Endothelial cell of umbilical vein (primary cell): Measurements from ENCODE around the gene OR9G4. TPM values are rescaled to one million over a fixed set of nuclear protein-coding genes. Genes with fewer than 3 reads are reported as not detected.

Source experiments
- BruUV-seq: library from RNA; stranded (reverse); fragments of 400-500 nt; replicated peaks from 2 replicates; lab custom pipeline; 2021; lab: Mats Ljungman, UMichigan
- CTCF ChIA-PET: fragments of 300-600, 350-600 bp; sonication (Branson Sonifier 250); formaldehyde crosslinking; loops from one replicate; lab custom pipeline; 2021; ENCODE audit warnings: antibody characterized with exemption, inconsistent platforms; lab: Charles Lee
- POLR2A ChIA-PET: fragments of 300-600, 350-600 bp; sonication (Branson Sonifier 250); formaldehyde crosslinking; loops from one replicate; lab custom pipeline; 2021; ENCODE audit warnings: antibody characterized with exemption, inconsistent platforms; lab: Charles Lee
- DNase-seq: peaks from one replicate; pipeline ENCODE4 v3.0.0-alpha.2; 2011; ENCODE audit warnings: low read depth, low spot score
- FAIRE-seq: peaks from 2 replicates; lab custom pipeline; 2011; peaks lifted over from hg19 to GRCh38; lab: Jason Lieb, UNC
- H2AFZ ChIP-seq: 2 replicates; pipeline ENCODE4 v1.6.0; 2012; ENCODE audit warnings: low read depth, low read length, control low read depth, inconsistent platforms
- H3K27ac ChIP-seq: 2 replicates; pipeline ENCODE4 v1.5.1; 2011; ENCODE audit warnings: low read depth, mild to moderate bottlenecking, control low read depth, low read length, moderate library complexity; ENCODE audit not compliant: insufficient read depth
- H3K27me3 ChIP-seq, 2 experiments: 2 replicates each; pipeline versions ENCODE4 v1.6.0 to v1.6.1; 2011; ENCODE audit warnings: low read length in 2 of 2, mixed read lengths in 1 of 2; ENCODE audit not compliant: control insufficient read depth in 2 of 2, insufficient read depth in 2 of 2
- H3K36me3 ChIP-seq, 2 experiments: 2 replicates in 1 of 2; 3 replicates in 1 of 2; pipeline ENCODE4 v1.5.1; 2011; ENCODE audit warnings: low read length in 2 of 2, mild to moderate bottlenecking in 1 of 2, moderate library complexity in 1 of 2; ENCODE audit not compliant: control insufficient read depth in 2 of 2, insufficient read depth in 2 of 2; ENCODE audit errors: extremely low read depth in 1 of 2
- H3K4me1 ChIP-seq: 3 replicates; pipeline ENCODE4 v1.5.1; 2011; ENCODE audit warnings: mild to moderate bottlenecking, low read length; ENCODE audit not compliant: control insufficient read depth, insufficient read depth; ENCODE audit errors: extremely low read depth
- H3K4me2 ChIP-seq: 2 replicates; pipeline ENCODE4 v1.6.1; 2011; ENCODE audit warnings: low read length, control low read depth, mixed read lengths; ENCODE audit not compliant: insufficient read depth
- H3K4me3 ChIP-seq, 3 experiments: fragments of 200-600 bp in 1 of 3; sonication (generic), shearing (Covaris generic) in 1 of 3; replicated peaks in 1 of 3; 2 replicates each; pipeline ENCODE4 v1.5.1; 2011 to 2016; ENCODE audit warnings: control low read depth in 3 of 3, low read length in 3 of 3, mild to moderate bottlenecking in 2 of 3, inconsistent platforms in 1 of 3, low read depth in 1 of 3, moderate library complexity in 1 of 3; ENCODE audit not compliant: insufficient read depth in 1 of 3
- H3K79me2 ChIP-seq: 2 replicates; pipeline ENCODE4 v1.6.0; 2012; ENCODE audit warnings: low read length, inconsistent platforms; ENCODE audit not compliant: control insufficient read depth, insufficient read depth
- H3K9ac ChIP-seq: replicated peaks from 2 replicates; pipeline ENCODE3; 2011; ENCODE audit warnings: low read length, control low read depth; ENCODE audit not compliant: insufficient read depth; ENCODE audit errors: extremely low read depth
- H3K9me1 ChIP-seq: replicated peaks from 3 replicates; pipeline ENCODE4 v1.6.0; 2011; ENCODE audit warnings: mild to moderate bottlenecking, low read length; ENCODE audit not compliant: control insufficient read depth, insufficient read depth; ENCODE audit errors: extremely low read depth
- H3K9me3 ChIP-seq: replicated peaks from 2 replicates; pipeline ENCODE4 v1.5.1; 2012; ENCODE audit warnings: low read length, inconsistent platforms; ENCODE audit not compliant: control insufficient read depth, insufficient read depth
- H4K20me1 ChIP-seq: replicated peaks from 2 replicates; pipeline ENCODE3; 2011; ENCODE audit warnings: mild to moderate bottlenecking, low read length; ENCODE audit not compliant: control insufficient read depth, insufficient read depth; ENCODE audit errors: extremely low read depth
- EZH2 ChIP-seq: IDR thresholded peaks from 2 replicates; pipeline ENCODE4 v1.6.1; 2012; ENCODE audit warnings: borderline replicate concordance, low read depth, mild to moderate bottlenecking, moderate library complexity, low read length, inconsistent platforms; ENCODE audit not compliant: severe bottlenecking
- FOS ChIP-seq: IDR thresholded peaks from 2 replicates; pipeline ENCODE4 v1.6.1; 2011; ENCODE audit warnings: mild to moderate bottlenecking, low read length, moderate library complexity, borderline replicate concordance; ENCODE audit not compliant: insufficient read depth
- GATA2 ChIP-seq: IDR thresholded peaks from 2 replicates; pipeline ENCODE4 v1.7.0; 2011; ENCODE audit warnings: low read depth, mild to moderate bottlenecking, moderate library complexity, mixed read lengths, low read length; ENCODE audit not compliant: insufficient read length, insufficient read depth
- JUN ChIP-seq: IDR thresholded peaks from 2 replicates; pipeline ENCODE4 v1.6.1; 2011; ENCODE audit warnings: borderline replicate concordance, low read depth; ENCODE audit not compliant: insufficient read length, insufficient read depth
- MYC ChIP-seq: IDR thresholded peaks from one replicate; pipeline ENCODE4 v1.6.1; 2011; ENCODE audit warnings: mild to moderate bottlenecking, low read depth, low read length
- POLR2A ChIP-seq: IDR thresholded peaks from 2 replicates; pipeline ENCODE4 v1.6.1; 2012; ENCODE audit warnings: low read depth, mild to moderate bottlenecking, control low read depth, low read length
- dilution Hi-C: fragments of 300-500 bp; cut with MboI; formaldehyde crosslinking; loops from one replicate; pipeline ENCODE4 v1.15.0; 2019; ENCODE audit warnings: low sequenced_read_pairs; ENCODE audit not compliant: extremely low pct_ligation_motif_present
- intact Hi-C: fragments of 100-400 bp; cut with micrococcal nuclease; formaldehyde crosslinking; loops from one replicate; pipeline ENCODE4 v1.10.0; 2022
- polyA plus RNA-seq, 4 experiments: library from polyadenylated mRNA; depleted of rRNA in 3 of 4; stranded (reverse) in 3 of 4; unstranded in 1 of 4; fragments of >200 nt; gene quantifications; 2 replicates each; pipeline versions ENCODE4 v1.2.1 to v1.2.3, GENCODE V29; 2011 to 2012; ENCODE audit warnings: missing spikeins in 1 of 4
- total RNA-seq: library from RNA; stranded (reverse); gene quantifications from 2 replicates; pipeline ENCODE4 v1.2.3, GENCODE V29; 2021
- TF ChIP-seq, protein P1 (sequence below), 2 donors: IDR thresholded peaks; 1 replicate in 1 of 2; 2 replicates in 1 of 2; pipeline ENCODE4 v1.5.1; 2011; ENCODE audit warnings: low read length in 2 of 2, mild to moderate bottlenecking in 2 of 2, moderate library complexity in 2 of 2, control low read depth in 1 of 2, inconsistent platforms in 1 of 2, low read depth in 1 of 2; ENCODE audit not compliant: insufficient read depth in 1 of 2; ENCODE audit errors: extremely low read depth in 1 of 2
- TF ChIP-seq, protein P2 (sequence below): IDR thresholded peaks from 2 replicates; pipeline ENCODE4 v1.6.1; 2011; ENCODE audit not compliant: insufficient read depth, insufficient read length

Gene OR9G4
- total and polyA plus RNA-seq, 2 donors (not counting 3 experiments of a cell fraction or from before 2014, with no cell fraction given): not detected

DNA sequence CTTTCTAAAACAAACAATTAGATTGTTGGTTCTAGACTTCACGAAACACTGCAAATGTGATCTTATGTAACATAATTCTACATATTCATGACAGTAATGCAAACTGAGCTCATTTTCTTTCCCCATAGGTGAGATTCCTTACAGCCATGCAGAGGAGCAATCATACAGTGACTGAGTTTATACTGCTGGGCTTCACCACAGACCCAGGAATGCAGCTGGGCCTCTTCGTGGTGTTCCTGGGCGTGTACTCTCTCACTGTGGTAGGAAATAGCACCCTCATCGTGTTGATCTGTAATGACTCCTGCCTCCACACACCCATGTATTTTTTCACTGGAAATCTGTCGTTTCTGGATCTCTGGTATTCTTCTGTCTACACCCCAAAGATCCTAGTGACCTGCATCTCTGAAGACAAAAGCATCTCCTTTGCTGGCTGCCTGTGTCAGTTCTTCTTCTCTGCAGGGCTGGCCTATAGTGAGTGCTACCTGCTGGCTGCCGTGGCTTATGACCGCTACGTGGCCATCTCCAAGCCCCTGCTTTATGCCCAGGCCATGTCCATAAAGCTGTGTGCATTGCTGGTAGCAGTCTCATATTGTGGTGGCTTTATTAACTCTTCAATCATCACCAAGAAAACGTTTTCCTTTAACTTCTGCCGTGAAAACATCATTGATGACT is 48.1 kb downstream of the OR9G4 start:
- no peaks in the 10 kb centered on the region for H3K27me3 ChIP-seq
- H3K36me3 ChIP-seq: no peaks in the 10 kb centered on the region
- H3K4me2 ChIP-seq: no peak overlapping the region
- TF ChIP-seq, protein P1, sequence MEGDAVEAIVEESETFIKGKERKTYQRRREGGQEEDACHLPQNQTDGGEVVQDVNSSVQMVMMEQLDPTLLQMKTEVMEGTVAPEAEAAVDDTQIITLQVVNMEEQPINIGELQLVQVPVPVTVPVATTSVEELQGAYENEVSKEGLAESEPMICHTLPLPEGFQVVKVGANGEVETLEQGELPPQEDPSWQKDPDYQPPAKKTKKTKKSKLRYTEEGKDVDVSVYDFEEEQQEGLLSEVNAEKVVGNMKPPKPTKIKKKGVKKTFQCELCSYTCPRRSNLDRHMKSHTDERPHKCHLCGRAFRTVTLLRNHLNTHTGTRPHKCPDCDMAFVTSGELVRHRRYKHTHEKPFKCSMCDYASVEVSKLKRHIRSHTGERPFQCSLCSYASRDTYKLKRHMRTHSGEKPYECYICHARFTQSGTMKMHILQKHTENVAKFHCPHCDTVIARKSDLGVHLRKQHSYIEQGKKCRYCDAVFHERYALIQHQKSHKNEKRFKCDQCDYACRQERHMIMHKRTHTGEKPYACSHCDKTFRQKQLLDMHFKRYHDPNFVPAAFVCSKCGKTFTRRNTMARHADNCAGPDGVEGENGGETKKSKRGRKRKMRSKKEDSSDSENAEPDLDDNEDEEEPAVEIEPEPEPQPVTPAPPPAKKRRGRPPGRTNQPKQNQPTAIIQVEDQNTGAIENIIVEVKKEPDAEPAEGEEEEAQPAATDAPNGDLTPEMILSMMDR (IDR thresholded peaks at IDR 0.05; ENCODE audit: extremely low read depth in 1 of 2, insufficient read depth in 1 of 2, low read depth in 1 of 2, low read length in 2 of 2): no peak
- TF ChIP-seq EZH2 (no peak), POLR2A (no peak)
- H2AFZ ChIP-seq: no peak overlapping the region
- no peaks in the 10 kb centered on the region for H3K9me1 ChIP-seq
- no peak overlapping the region for H3K9ac ChIP-seq
- no TSS peak for BruUV-seq
- no peaks in the 10 kb centered on the region for H3K79me2 ChIP-seq
- FAIRE-seq (no peak), DNase-seq (no peak)
- dilution Hi-C loops: no loop called here
- CTCF ChIA-PET: no interaction called here
- H3K27ac ChIP-seq: no peak overlapping the region
- H3K4me3 ChIP-seq: no peak overlapping the region
- H3K9me3 ChIP-seq: peaks cover 7% of the 10 kb centered on the region
- H3K4me1 ChIP-seq: no peaks in the 10 kb centered on the region
- no peaks in the 10 kb centered on the region for H4K20me1 ChIP-seq
- POLR2A ChIA-PET: no interaction called here
- intact Hi-C loops: no loop called here

DNA sequence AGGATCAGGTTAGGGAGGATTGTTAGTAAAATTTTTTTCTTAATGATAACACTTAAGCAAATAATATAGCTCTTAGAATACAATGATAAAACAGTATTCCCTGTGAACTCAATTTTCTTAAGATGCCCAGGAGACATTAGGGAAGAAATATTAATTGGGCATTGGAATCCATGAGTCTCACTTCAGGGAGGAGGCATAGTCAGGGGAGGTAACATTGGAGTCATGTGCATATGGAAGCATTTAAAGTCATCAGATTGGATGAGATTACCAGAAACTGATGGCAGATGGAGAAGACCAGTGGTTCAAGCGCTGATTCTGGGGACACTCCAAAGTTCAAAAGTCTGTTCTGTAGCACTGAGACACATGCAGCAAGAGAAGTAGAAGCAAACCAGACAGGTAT is 49.7 kb downstream of the OR9G4 start, which contains the start of gene OR9G1:
Gene OR9G1 (plus strand): TSS at position 301 of the 400 bp plus-strand sequence. CDS start 1,293 bp downstream, outside the sequence.
- Histone ChIP-seq H2AFZ (no peak within 1 kb of the TSS), H3K9ac (no peak within 1 kb of the TSS), H3K79me2 (no peaks in the 10 kb centered on the region), H3K27me3 (no peaks in the 10 kb centered on the region), H3K4me1 (no peaks in the 10 kb centered on the region), H3K36me3 (no peaks in the 10 kb centered on the region), H3K9me3 (peaks cover 3% of the 10 kb centered on the region), H3K27ac (no peak within 1 kb of the TSS), H3K4me2 (no peak within 1 kb of the TSS), H3K9me1 (no peaks in the 10 kb centered on the region), H3K4me3 (no peak within 1 kb of the TSS), H4K20me1 (no peaks in the 10 kb centered on the region)
- BruUV-seq: no TSS peak
- ChIA-PET POLR2A (no interaction called here), CTCF (no interaction called here)
- TF ChIP-seq POLR2A (no peak), FOS (no peak), MYC (no peak), EZH2 (no peak), GATA2 (no peak), JUN (no peak)
- TF ChIP-seq, protein P2, sequence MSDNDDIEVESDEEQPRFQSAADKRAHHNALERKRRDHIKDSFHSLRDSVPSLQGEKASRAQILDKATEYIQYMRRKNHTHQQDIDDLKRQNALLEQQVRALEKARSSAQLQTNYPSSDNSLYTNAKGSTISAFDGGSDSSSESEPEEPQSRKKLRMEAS: no peak
- TF ChIP-seq, protein P1 (IDR thresholded peaks at IDR 0.05; ENCODE audit: extremely low read depth in 1 of 2, insufficient read depth in 1 of 2, low read depth in 1 of 2, low read length in 2 of 2): no peak
- intact Hi-C loops (no loop called here), dilution Hi-C loops (no loop called here)
- no peak for DNase-seq
- FAIRE-seq: no peak
